ENCODE data around the gene ADGRV1. TPM values are rescaled to one million over a fixed set of nuclear protein-coding genes. Genes with fewer than 3 reads are reported as not detected.

Gene ADGRV1
- total RNA-seq, 1 donor from 2014 or later = 474 TPM

- DNase-seq = no peak
Measured at GRCh38 chr5:91119981-91120850, 561.6 kb downstream of the ADGRV1 start.

DNA sequence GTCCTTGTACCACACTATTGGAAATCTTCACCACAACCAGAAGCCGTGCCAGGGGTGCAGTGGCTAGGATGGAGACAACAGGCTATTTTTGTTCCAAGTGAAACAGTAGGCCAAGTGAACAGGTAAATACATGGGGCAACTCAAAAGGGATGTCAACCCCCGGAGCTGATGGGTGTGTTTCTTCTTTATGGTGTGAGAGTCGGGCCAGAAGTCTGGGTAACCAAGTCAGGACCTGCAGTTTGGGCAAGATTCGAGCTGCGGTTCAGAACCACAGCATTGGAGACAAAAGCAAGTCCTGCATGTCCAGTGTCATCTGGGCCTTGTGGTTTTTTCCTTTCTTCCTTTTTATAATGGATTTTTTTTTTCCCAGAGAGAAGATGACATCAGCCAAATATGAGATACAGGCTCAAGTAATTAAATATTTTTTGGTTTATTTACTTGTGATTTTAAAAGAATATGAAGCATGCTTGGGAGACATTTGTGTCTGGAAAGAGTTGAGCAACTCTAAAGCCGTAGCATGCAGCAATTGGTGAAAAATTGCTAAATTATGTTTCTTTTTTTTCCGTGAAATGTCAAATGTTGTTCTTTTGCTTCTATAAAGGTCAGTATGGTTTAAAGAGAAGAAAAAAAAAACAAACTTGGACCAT is 562.9 kb downstream of the ADGRV1 start:
- DNase-seq = no peak

DNA sequence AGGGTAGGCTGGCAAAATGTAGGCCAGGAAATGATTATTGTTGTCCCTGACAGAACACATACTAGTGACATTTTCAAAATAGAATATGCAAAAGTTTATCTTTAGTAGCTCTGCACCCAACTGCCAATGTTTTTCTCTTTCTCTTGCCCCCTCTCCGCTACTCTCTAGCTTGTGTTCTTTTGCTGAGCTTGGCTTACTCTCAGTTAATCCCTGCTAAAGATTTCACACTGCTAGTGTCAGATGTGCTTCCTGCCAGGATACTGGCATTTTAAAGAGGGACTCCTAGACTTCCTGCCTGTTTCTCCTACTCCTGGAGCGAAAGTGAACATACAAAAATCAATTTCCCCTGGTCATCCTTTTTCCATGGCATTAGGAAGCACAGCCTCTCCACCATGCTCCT is 564.1 kb downstream of the ADGRV1 start:
- DNase-seq = no peak

DNA sequence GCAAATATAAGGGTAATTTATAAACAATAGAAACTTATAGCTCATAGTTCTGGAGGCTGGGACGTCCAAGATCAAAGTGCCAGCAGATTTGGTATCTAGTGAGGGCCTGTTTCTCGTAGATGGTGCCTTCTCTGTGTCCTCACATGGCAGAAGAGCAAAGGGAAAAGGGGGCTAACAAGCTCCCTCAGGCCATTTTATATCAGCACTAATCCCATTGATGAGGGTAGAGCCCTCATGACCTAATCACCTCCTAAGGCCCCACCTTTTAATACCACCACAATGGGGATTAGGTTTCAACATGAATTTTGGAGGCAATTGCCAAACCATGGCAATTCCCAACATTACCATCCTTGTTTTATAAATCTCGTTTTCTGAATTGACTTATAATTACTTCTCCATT is 564.7 kb downstream of the ADGRV1 start:
- DNase-seq = no peak

GRCh38 chr5:91123901-91124300 is 565.3 kb downstream of the ADGRV1 start:
- no peak for DNase-seq

- no peak for DNase-seq
Measured at GRCh38 chr5:91125916-91126315, 567.3 kb downstream of the ADGRV1 start.

DNA sequence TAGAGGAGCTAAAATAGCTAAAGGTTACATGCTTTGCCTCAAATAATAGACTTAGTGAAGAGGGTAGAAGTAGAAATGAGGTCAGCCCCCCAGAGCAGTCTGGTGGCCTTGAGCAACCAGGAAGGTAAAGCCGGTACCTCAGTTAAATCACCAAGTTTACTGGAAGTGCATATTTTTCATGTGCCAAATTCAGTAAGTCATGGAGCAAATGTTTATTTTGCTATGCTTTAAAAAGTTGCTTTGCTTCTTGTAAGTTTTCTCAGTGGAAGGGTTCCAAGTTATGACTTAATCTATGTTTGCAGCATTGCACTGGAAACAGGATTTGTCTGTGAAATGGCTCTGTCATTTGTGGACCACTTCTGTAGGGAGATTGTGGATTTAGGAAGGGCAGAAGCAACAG is 567.9 kb downstream of the ADGRV1 start:
- DNase-seq = no peak

GRCh38 chr5:91126888-91127287 is 568.3 kb downstream of the ADGRV1 start:
- DNase-seq = no peak

GRCh38 chr5:91127456-91128081 is 569.0 kb downstream of the ADGRV1 start:
- no peak for DNase-seq

DNA sequence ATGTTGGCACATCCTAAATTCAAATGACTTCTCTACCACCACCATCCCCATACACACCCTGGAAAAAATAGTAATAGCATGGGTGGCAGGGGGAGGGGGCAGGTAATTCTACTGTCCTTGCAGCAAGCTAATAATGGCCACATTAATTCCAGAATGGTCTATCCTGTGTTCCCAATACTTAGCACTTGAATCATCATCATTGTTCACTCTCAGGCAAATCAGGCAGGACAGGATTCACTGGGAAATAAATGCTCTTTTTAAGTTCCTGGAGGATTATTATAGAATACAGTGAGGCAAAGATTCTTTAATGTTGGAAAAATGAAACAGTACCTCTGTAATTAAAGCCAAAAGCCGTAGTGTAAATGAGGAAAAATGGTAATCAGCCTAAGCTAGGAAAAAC is 570.0 kb downstream of the ADGRV1 start:
- no peak for DNase-seq

GRCh38 chr5:91129748-91130147 is 571.2 kb downstream of the ADGRV1 start:
- DNase-seq = no peak

GRCh38 chr5:91130759-91131158 is 572.2 kb downstream of the ADGRV1 start:
- no peak for DNase-seq

- no peak for DNase-seq
Measured at GRCh38 chr5:91132550-91132949, 574.0 kb downstream of the ADGRV1 start.

- DNase-seq = no peak
Measured at GRCh38 chr5:91133183-91133582, 574.6 kb downstream of the ADGRV1 start.

GRCh38 chr5:91135475-91136248 is 577.1 kb downstream of the ADGRV1 start:
- DNase-seq = no peak

- no peak for DNase-seq
Measured at GRCh38 chr5:91136271-91136670, 577.7 kb downstream of the ADGRV1 start.

DNA sequence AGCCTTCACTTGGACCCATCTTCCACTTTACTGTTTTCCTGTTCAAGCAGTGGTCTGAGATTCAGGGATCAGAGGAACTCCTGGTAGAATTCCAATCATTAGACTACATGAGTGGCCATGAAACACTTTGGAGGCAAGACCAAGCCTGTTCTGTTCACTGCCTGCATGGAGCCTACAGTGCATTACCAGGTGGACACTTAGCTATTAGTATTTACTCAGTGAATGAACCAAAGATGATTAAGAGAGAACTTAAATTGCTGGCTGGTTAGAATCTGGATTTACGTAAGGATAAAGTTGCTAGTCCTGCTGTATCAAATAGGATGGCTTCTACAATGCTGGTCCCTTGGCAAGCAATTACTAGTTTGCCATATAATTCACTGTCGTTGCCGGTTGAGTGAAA is 579.0 kb downstream of the ADGRV1 start:
- no peak for DNase-seq

DNA sequence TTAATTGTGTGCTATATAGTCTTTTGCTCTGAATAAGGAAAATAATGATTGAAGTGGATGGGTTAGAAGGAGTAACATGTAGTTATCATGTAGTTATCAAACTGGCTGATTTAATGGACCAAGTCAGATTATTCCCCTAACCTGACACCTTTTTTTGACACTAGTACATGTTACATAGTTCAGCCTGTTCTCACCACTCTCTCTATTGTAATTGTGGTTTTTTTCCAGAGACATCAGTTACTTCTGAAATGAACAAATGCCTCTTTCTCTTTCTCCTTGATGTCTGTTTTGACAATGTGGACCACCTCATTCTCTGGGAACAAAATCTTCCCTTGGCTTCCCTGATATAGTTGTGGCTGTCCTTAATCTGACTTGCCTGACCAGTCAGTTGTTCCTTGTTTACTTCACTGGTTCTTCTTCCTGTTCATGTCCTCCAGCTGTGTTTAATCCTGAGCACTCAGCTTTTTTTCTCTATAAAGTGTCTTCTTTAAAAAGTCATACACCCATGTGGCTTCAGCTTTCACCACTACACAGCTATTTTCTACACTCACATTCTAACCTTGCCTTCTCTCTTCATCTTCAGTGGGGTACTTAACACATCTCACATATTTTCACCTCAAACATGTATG is 581.1 kb downstream of the ADGRV1 start:
- no peak for DNase-seq

DNA sequence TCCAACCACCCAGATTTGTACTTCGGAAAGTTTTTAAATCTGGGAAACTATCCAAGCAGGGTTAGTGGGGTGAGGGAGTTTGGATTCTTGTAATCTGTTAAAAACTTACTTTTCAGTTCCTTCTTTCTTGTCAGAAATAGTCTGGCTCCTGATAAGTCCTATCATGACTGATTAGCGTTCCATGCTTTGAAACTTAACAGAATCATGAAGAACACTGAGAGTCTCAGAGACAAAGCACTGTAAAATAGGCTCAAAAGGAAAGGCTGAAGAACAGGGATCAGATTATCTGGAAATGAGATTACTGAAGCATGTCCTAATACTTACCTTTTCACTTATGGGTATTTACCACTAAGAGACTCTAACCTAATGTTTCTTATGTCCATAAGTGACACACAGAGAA is 582.1 kb downstream of the ADGRV1 start:
- no peak for DNase-seq

GRCh38 chr5:91141642-91142041 is 583.0 kb downstream of the ADGRV1 start:
- no peak for DNase-seq

DNA sequence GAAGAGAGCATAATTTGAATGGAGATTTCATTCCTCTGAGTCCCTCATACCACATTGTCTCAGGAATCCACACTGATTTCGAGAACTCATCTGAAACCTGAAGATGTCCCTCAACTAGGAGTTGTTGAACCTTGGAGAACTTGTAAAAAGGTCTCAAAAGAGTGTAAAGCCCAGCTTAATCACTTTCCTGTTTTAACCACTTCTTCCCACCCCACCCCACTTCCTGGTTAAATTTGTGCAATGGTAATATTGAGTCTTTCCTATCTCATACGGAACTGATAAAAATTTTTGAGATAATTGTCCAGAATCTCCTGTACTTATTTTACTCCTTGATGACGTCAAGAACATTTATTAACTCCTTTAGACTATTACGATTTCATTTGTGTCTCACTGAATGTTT is 583.8 kb downstream of the ADGRV1 start:
- no peak for DNase-seq

- DNase-seq = no peak
Measured at GRCh38 chr5:91142819-91143218, 584.2 kb downstream of the ADGRV1 start.

All from occipital lobe (tissue), 2 donors.